Stomach (tissue), 9 donors: ENCODE data around the gene ABT1. TPM values are rescaled to one million over a fixed set of nuclear protein-coding genes. Genes with fewer than 3 reads are reported as not detected.

Experiments
- DNase-seq, 2 donors: peaks; one replicate each; pipeline versions ENCODE4 v3.0.0 to v3.0.0-alpha.2; 2013 to 2019
- H3K27ac ChIP-seq, 5 donors: fragments of 200-600 bp in 4 of 5; sonication (generic) in 4 of 5; one replicate each; pipeline ENCODE4 v1.5.1; 2013 to 2019; ENCODE audit warnings: mild to moderate bottlenecking in 1 of 5, moderate library complexity in 1 of 5
- H3K27me3 ChIP-seq, 3 donors: fragments of 200-600 bp; sonication (generic); one replicate each; pipeline ENCODE4 v1.5.1; 2017 to 2019; ENCODE audit warnings: mixed run types in 1 of 3
- H3K36me3 ChIP-seq, 4 donors: fragments of 200-600 bp; sonication (generic); 1 replicate in 3 of 4; 2 replicates in 1 of 4; pipeline ENCODE4 v1.5.1; 2016 to 2019
- H3K4me1 ChIP-seq, 4 donors: fragments of 200-600 bp; sonication (generic); one replicate each; pipeline ENCODE4 v1.5.1; 2016 to 2019
- H3K4me3 ChIP-seq, 4 donors: fragments of 200-600 bp; sonication (generic) in 3 of 4; one replicate each; pipeline ENCODE4 v1.5.1; 2016 to 2019; ENCODE audit warnings: mild to moderate bottlenecking in 1 of 4
- H3K9me3 ChIP-seq, 4 donors: fragments of 200-600 bp; sonication (generic); one replicate each; pipeline ENCODE4 v1.5.1; 2016 to 2019
- EP300 ChIP-seq: sonication (generic); formaldehyde crosslinking; IDR thresholded peaks from one replicate; pipeline ENCODE4 v1.6.1; 2017; ENCODE audit warnings: antibody characterized with exemption
- POLR2A ChIP-seq, 4 donors: fragments of 450-650 bp; IDR thresholded peaks; one replicate each; pipeline ENCODE4 v1.6.1; 2016; ENCODE audit warnings: antibody characterized with exemption in 4 of 4, control low read depth in 2 of 4, mild to moderate bottlenecking in 1 of 4, moderate library complexity in 1 of 4
- POLR2AphosphoS5 ChIP-seq, 3 donors: sonication (generic); formaldehyde crosslinking; IDR thresholded peaks; one replicate each; pipeline ENCODE4 v1.6.1; 2016; ENCODE audit warnings: antibody characterized with exemption in 3 of 3
- WGBS, 5 donors: extraction: QIAGEN DNeasy Blood & Tissue Kit in 3 of 5; methylation state at CpG; one replicate each; pipeline versions ENCODE4 v1.1.5 to v1.1.7; 2013 to 2018; 5-methylcytosine and 5-hydroxymethylcytosine counted together
- intact Hi-C: fragments of 100-400 bp; cut with DNase I; formaldehyde crosslinking; loops from one replicate; pipeline ENCODE4 v1.15.1; 2023; ENCODE audit warnings: low total_unique reads
- polyA plus RNA-seq, 3 donors: library from polyadenylated mRNA; stranded (reverse); fragments of 200-250 nt; gene quantifications; one replicate each; pipeline ENCODE4 v1.2.3, GENCODE V29; 2013
- total RNA-seq, 5 donors: library from RNA; depleted of rRNA; stranded (reverse); fragments of >200 nt; gene quantifications; one replicate each; pipeline versions ENCODE4 v1.1.0 to v1.2.3, GENCODE V29; 2014 to 2016
- TF ChIP-seq, protein P1 (sequence below), 7 experiments: fragments of 450-650 bp in 4 of 7; fragments of 200-600 bp in 3 of 7; sonication (generic) in 3 of 7; IDR thresholded peaks; one replicate each; pipeline ENCODE4 v1.5.1; 2016 to 2019; ENCODE audit warnings: antibody characterized with exemption in 7 of 7, control low read depth in 2 of 7, mild to moderate bottlenecking in 1 of 7
- donor health status: healthy with polysubstance abuse.
- donor health status: Bipolar disorder and iron deficiency.
- donor health status: healthy.

ABT1 gene
- total and polyA plus RNA-seq, 8 donors = 7.2 to 18.0 (median 15.1) TPM; not detected in 1

DNA sequence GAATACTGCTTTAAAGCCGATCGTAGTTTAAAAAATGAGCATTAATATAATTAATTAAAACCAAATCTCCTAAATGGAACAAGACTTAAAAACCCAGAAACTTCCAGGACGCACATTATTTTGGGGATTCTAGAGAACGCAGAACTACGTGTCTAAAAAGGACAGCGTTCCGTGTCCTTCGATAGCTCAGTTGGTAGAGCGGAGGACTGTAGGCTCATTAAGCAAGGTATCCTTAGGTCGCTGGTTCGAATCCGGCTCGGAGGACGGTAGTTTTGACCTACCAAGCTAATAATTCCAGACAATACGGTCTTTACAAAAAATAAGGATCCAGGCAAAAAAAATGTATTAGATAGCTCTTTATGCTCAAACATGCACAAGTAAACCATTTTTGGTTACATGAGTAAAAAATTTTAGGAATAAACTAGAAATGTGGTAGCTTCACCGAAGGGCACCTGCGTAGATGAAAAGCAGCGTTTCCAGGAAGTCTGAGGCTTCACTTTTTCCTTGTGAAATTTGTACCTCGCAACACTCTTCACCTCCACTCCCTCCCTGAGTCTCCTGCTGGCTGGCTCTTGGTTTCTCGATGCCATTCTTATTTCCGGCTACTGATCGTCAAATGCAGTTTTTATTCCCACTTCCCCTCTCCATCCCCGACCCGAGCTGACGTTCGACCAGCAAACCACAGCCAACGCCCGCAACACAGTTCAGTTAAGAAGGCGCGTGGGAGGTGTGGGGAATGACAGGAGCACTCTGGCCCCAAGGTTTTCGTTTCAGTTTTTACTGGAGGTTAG lies 19.6 kb upstream of the ABT1 start:
- no peaks in the 10 kb centered on the region for H3K36me3 ChIP-seq
- 3 to 8% (median 6%) methylated on average over 31 of the region's 31 CpGs for WGBS, 5 donors
- H3K4me3 ChIP-seq = peak overlapping the region in 3 of 4 donors; percentile 21 to 35 (median 24)
- H3K27me3 ChIP-seq = peaks cover 0 to 57% (median 17%) of the 10 kb centered on the region in 3 donors
- peaks cover 0 to 24% (median 15%) of the 10 kb centered on the region in 4 donors for H3K9me3 ChIP-seq
- peak in 1 of 2 donors; percentile 61 for DNase-seq
- H3K27ac ChIP-seq = no peak overlapping the region
- intact Hi-C loops = no loop called here
- TF ChIP-seq, protein P1, sequence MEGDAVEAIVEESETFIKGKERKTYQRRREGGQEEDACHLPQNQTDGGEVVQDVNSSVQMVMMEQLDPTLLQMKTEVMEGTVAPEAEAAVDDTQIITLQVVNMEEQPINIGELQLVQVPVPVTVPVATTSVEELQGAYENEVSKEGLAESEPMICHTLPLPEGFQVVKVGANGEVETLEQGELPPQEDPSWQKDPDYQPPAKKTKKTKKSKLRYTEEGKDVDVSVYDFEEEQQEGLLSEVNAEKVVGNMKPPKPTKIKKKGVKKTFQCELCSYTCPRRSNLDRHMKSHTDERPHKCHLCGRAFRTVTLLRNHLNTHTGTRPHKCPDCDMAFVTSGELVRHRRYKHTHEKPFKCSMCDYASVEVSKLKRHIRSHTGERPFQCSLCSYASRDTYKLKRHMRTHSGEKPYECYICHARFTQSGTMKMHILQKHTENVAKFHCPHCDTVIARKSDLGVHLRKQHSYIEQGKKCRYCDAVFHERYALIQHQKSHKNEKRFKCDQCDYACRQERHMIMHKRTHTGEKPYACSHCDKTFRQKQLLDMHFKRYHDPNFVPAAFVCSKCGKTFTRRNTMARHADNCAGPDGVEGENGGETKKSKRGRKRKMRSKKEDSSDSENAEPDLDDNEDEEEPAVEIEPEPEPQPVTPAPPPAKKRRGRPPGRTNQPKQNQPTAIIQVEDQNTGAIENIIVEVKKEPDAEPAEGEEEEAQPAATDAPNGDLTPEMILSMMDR (IDR thresholded peaks at IDR 0.05) = no peak
- TF ChIP-seq EP300 (no peak), POLR2AphosphoS5 (IDR thresholded peaks at IDR 0.05) (no peak), POLR2A (IDR thresholded peaks at IDR 0.05) (no peak)
- H3K4me1 ChIP-seq = peaks cover 0 to 26% (median 6%) of the 10 kb centered on the region in 4 donors

DNA sequence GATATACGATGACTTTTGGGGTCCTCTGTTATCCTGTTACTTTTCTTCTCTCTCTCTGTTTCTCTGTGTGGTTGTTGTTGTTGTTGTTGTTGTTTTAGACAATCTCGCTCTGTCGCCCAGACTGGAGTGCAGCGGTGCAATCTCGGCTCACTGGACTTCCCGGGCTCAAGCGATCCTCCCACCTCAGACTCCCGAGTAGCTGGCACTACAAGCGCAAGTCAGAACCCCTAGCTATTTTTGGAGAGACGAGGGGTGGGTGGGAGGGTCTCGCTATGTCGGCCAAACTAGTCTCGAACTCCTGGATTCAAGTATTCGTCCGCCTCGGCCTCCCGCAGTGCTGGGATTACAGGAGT lies 19.1 kb upstream of the ABT1 start:
- H3K4me3 ChIP-seq = peak overlapping the region in 3 of 4 donors; percentile 21 to 35 (median 24)
- TF ChIP-seq EP300 (no peak), POLR2AphosphoS5 (IDR thresholded peaks at IDR 0.05) (no peak), POLR2A (IDR thresholded peaks at IDR 0.05) (no peak)
- TF ChIP-seq, protein P1 (IDR thresholded peaks at IDR 0.05) = no peak
- H3K27me3 ChIP-seq = peaks cover 0 to 61% (median 20%) of the 10 kb centered on the region in 3 donors
- 15 to 30% (median 23%) methylated on average over 10 to 17 of the region's 17 CpGs for WGBS, 5 donors
- no peak for DNase-seq
- H3K36me3 ChIP-seq = no peaks in the 10 kb centered on the region
- H3K27ac ChIP-seq = no peak overlapping the region
- intact Hi-C loops = no loop called here
- H3K9me3 ChIP-seq = peaks cover 0 to 24% (median 15%) of the 10 kb centered on the region in 4 donors
- H3K4me1 ChIP-seq = peaks cover 0 to 20% (median 1%) of the 10 kb centered on the region in 4 donors

DNA sequence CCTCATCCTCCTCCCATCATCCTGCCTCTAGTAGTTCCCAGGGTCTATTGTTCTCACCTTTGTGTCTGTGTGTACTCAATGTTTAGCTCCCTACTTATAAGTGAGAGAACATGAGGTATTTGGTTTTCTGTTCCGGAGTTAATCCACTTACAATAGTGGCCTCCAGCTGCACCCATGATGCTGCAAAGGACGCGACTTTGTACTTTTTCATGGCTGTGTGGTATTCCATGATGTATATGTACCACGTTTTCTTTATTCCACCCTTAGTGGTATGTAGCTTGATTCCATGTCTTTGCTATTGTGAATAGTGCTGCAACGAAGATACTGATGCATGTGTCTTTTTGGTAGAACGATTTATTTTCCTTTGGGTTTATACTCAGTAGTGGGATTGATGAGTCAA lies 18.5 kb upstream of the ABT1 start:
- 84 to 91% (median 87%) methylated on average over 6 of the region's 6 CpGs for WGBS, 5 donors
- H3K27ac ChIP-seq = no peak overlapping the region
- H3K36me3 ChIP-seq = no peaks in the 10 kb centered on the region
- peaks cover 0 to 24% (median 15%) of the 10 kb centered on the region in 4 donors for H3K9me3 ChIP-seq
- no peak overlapping the region for H3K4me3 ChIP-seq
- DNase-seq = no peak
- intact Hi-C loops = no loop called here
- H3K27me3 ChIP-seq = peaks cover 0 to 67% (median 22%) of the 10 kb centered on the region in 3 donors
- TF ChIP-seq EP300 (no peak), POLR2AphosphoS5 (IDR thresholded peaks at IDR 0.05) (no peak), POLR2A (IDR thresholded peaks at IDR 0.05) (no peak)
- TF ChIP-seq, protein P1 (IDR thresholded peaks at IDR 0.05) = no peak
- peaks cover 0 to 18% (median 0%) of the 10 kb centered on the region in 4 donors for H3K4me1 ChIP-seq

DNA sequence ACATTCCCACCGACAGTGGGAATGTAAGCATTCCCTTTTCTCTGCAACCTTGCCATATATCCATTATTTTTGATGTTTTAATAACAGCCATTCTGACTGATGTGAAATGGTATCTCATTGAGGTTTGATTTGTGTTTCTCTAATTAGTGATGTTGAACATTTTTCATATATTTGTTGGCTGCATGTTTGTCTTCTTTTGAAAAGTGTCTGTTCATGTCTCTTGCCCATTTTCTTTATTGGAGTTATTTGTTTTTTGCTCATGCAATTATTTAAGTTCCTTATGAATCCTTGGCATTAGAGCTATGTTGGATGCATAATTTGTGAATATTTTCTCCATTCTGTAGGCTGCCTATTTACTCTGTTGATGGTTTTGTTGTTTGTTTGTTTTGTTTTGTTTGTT lies 18.0 kb upstream of the ABT1 start:
- DNase-seq = no peak
- Histone ChIP-seq H3K9me3 (peaks cover 0 to 24% (median 15%) of the 10 kb centered on the region in 4 donors), H3K27ac (no peak overlapping the region), H3K4me1 (peaks cover 0 to 18% (median 0%) of the 10 kb centered on the region in 4 donors), H3K36me3 (no peaks in the 10 kb centered on the region), H3K27me3 (peaks cover 0 to 71% (median 22%) of the 10 kb centered on the region in 3 donors), H3K4me3 (no peak overlapping the region)
- 86 to 97% (median 94%) methylated on average over 1 of the region's 1 CpG for WGBS, 5 donors
- TF ChIP-seq, protein P1 (IDR thresholded peaks at IDR 0.05) = no peak
- no peak for TF ChIP-seq POLR2A (IDR thresholded peaks at IDR 0.05)
- TF ChIP-seq EP300 = no peak
- TF ChIP-seq POLR2AphosphoS5 (IDR thresholded peaks at IDR 0.05) = no peak
- intact Hi-C loops = no loop called here
